ENCODE results near the gene RPL28. TPM values are rescaled to one million over a fixed set of nuclear protein-coding genes. Genes with fewer than 3 reads are reported as not detected.
"Not testable (repeated sequence)": the region's sequence is repeated elsewhere in the genome, so short reads cannot be mapped to it uniquely, and the experiment has no call there.

RPL28 gene
- total RNA-seq, 1 experiment from 2014 or later, result 2,816 TPM

DNA sequence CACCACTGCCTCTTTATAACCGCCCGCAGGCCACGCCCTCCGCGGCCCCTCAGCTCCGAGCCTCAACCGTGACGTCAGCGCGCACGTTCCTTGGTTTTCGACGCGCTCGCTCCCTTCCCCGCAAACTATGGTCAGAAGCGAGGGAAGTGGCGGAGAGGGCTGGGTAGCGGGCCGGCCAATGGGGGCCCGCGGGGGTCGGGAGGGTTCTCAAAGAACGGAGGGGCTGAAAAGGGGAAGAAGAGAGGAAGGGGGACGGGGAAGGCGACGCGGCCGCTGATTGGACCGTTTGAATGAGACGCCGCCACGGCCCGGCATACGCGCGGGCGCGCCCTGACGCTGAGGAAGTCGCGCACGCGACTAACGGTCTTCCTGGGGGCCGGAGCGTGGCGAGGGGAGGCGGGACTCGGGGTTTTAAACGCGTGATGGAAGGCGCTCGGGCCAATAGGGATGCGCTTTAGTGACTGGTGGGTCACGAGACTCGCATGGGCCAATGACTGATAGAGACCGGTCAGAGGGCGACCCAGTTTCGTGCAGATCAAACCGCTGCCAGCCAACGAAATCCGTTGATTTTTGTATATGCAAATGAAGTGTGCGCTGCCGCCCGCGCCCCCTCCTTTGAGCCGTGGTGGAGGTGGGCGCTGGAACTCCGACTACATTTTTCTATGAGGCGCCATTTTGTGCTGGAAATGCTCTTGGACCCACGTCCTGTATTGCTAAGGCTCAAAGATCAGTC is 22.2 kb downstream of the RPL28 start:
- intact Hi-C loops (cut with micrococcal nuclease), result no loop called here
- no TSS peak for BruUV-seq (replicated peaks)
- Mint-ChIP-seq H3K4me1 (ENCODE audit: insufficient read depth, unreplicated experiment) (peaks cover 21% of the 10 kb centered on the region), H3K36me3 (ENCODE audit: insufficient read depth, unreplicated experiment) (peaks cover 51% of the 10 kb centered on the region), H3K4me3 (ENCODE audit: unreplicated experiment) (peak overlapping the region; percentile 94), H3K27ac (ENCODE audit: low read depth, unreplicated experiment) (peak overlapping the region; percentile 99), H3K9me3 (ENCODE audit: unreplicated experiment) (no peaks in the 10 kb centered on the region), H3K27me3 (ENCODE audit: insufficient read depth, unreplicated experiment) (no peaks in the 10 kb centered on the region)
- ChIA-PET POLR2A (interaction anchor here (0.6 to 6.1 kb wide), 26 partner anchors 9 to 1289 kb away, joined by 3 to 57 read pairs (median 4); partner anchors contain the start of genes HSPBP1, KMT5C, PPP6R1 and RPL28), CTCF (interaction anchor here (0.6 to 2.3 kb wide), 4 partner anchors 10 to 167 kb away, joined by 3 to 12 read pairs (median 5); no protein-coding TSS in a partner anchor)
- no peak for TF ChIP-seq CTCF (IDR thresholded peaks at IDR 0.05; ENCODE audit: unreplicated experiment)
- peak; percentile 100 for DNase-seq (ENCODE audit: unreplicated experiment)

DNA sequence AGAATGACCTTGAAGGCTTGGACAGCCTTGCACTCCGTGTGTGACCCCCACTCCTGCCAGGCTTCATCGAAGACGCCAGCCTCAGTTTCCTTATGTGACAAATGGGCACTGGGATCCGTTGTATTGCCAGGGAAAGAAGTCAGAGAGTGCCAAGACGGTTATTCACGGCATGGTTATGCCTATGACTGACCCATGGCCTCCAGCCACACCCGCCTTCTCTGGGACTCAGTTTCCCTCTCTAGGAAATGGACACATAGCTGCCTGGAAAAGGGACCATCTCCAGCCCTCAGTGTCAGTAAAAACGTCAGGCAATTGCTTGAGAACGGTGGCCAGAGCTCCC is 22.8 kb downstream of the RPL28 start:
- no peaks in the 10 kb centered on the region for H3K9me3 Mint-ChIP-seq (ENCODE audit: unreplicated experiment)
- peaks cover 45% of the 10 kb centered on the region for H3K36me3 Mint-ChIP-seq (ENCODE audit: insufficient read depth, unreplicated experiment)
- H3K4me1 Mint-ChIP-seq (ENCODE audit: insufficient read depth, unreplicated experiment), result peaks cover 16% of the 10 kb centered on the region
- H3K27ac Mint-ChIP-seq (ENCODE audit: low read depth, unreplicated experiment), result peak overlapping the region; percentile 99
- no peaks in the 10 kb centered on the region for H3K27me3 Mint-ChIP-seq (ENCODE audit: insufficient read depth, unreplicated experiment)
- POLR2A ChIA-PET, result interaction anchor here (0.6 to 6.1 kb wide), 7 partner anchors 19 to 149 kb away, joined by 3 to 57 read pairs (median 4); partner anchors contain the start of genes PPP6R1, RPL28 and TMEM238
- no peak for DNase-seq (ENCODE audit: unreplicated experiment)
- H3K4me3 Mint-ChIP-seq (ENCODE audit: unreplicated experiment), result peak overlapping the region; percentile 94
- TSS peak; percentile 77 for BruUV-seq (replicated peaks)
- CTCF ChIA-PET, result interaction anchor here (0.6 to 2.3 kb wide), 5 partner anchors 9 to 168 kb away, joined by 3 to 12 read pairs (median 4); no protein-coding TSS in a partner anchor
- TF ChIP-seq CTCF (IDR thresholded peaks at IDR 0.05; ENCODE audit: unreplicated experiment), result no peak
- intact Hi-C loops (cut with micrococcal nuclease), result no loop called here

- BruUV-seq (replicated peaks); intact Hi-C loops (cut with micrococcal nuclease): not testable (repeated sequence)
- CTCF ChIA-PET, result interaction anchor here (0.6 to 2.3 kb wide), 7 partner anchors 9 to 244 kb away, joined by 3 to 12 read pairs (median 4); no protein-coding TSS in a partner anchor
Measured at GRCh38 chr19:55409179-55409578, 23.4 kb downstream of the RPL28 start.

GRCh38 chr19:55410168-55410567 is 24.4 kb downstream of the RPL28 start:
- H3K4me3 Mint-ChIP-seq (ENCODE audit: unreplicated experiment), result no peak overlapping the region
- H3K27ac Mint-ChIP-seq (ENCODE audit: low read depth, unreplicated experiment), result no peak overlapping the region
- no TSS peak for BruUV-seq (replicated peaks)
- ChIA-PET POLR2A (interaction anchor here (1.2 to 6.1 kb wide), 2 partner anchors 10 to 21 kb away, joined by 4 to 57 read pairs; partner anchors contain the start of gene RPL28), CTCF (interaction anchor here (2.3 kb wide), 1 partner anchor 8 kb away, joined by 12 read pairs; no protein-coding TSS in a partner anchor)
- no peaks in the 10 kb centered on the region for H3K27me3 Mint-ChIP-seq (ENCODE audit: insufficient read depth, unreplicated experiment)
- no peak for DNase-seq (ENCODE audit: unreplicated experiment)
- TF ChIP-seq CTCF (IDR thresholded peaks at IDR 0.05; ENCODE audit: unreplicated experiment), result no peak
- intact Hi-C loops (cut with micrococcal nuclease), result loop anchor here (10.0 kb wide), 1 partner anchor 95 kb away; no protein-coding TSS in a partner anchor
- H3K4me1 Mint-ChIP-seq (ENCODE audit: insufficient read depth, unreplicated experiment), result peaks cover 15% of the 10 kb centered on the region
- H3K36me3 Mint-ChIP-seq (ENCODE audit: insufficient read depth, unreplicated experiment), result peaks cover 31% of the 10 kb centered on the region
- no peaks in the 10 kb centered on the region for H3K9me3 Mint-ChIP-seq (ENCODE audit: unreplicated experiment)

More at GRCh38 chr19:55409179-55409578, 23.4 kb downstream of the RPL28 start:
- not testable (repeated sequence) for H3K27ac Mint-ChIP-seq (ENCODE audit: low read depth, unreplicated experiment); DNase-seq (ENCODE audit: unreplicated experiment); H3K27me3 Mint-ChIP-seq (ENCODE audit: insufficient read depth, unreplicated experiment); H3K9me3 Mint-ChIP-seq (ENCODE audit: unreplicated experiment)
- POLR2A ChIA-PET, result interaction anchor here (0.6 to 6.1 kb wide), 7 partner anchors 20 to 150 kb away, joined by 3 to 57 read pairs (median 4); partner anchors contain the start of genes PPP6R1, RPL28 and TMEM238
- Mint-ChIP-seq H3K4me3 (ENCODE audit: unreplicated experiment) (peak overlapping the region; percentile 16), H3K4me1 (ENCODE audit: insufficient read depth, unreplicated experiment) (peaks cover 15% of the 10 kb centered on the region), H3K36me3 (ENCODE audit: insufficient read depth, unreplicated experiment) (peaks cover 39% of the 10 kb centered on the region)
